Testis (tissue), 3 donors: ENCODE data around the gene ZNF142. TPM values are rescaled to one million over a fixed set of nuclear protein-coding genes. Genes with fewer than 3 reads are reported as not detected.

Experiments used
- DNase-seq: peaks from one replicate; pipeline ENCODE4 v3.0.0-alpha.2; 2019
- H3K27ac ChIP-seq, 2 donors: fragments of 200-600 bp; sonication (generic); one replicate each; pipeline ENCODE4 v1.5.1; 2019
- H3K27me3 ChIP-seq: fragments of 200-600 bp; sonication (generic); one replicate; pipeline ENCODE4 v1.5.1; 2019
- H3K36me3 ChIP-seq: fragments of 200-600 bp; sonication (generic); one replicate; pipeline ENCODE4 v1.5.1; 2017; ENCODE audit warnings: low read depth; ENCODE audit errors: missing control alignments
- H3K4me1 ChIP-seq: fragments of 200-600 bp; sonication (generic); one replicate; pipeline ENCODE4 v1.5.1; 2019
- H3K4me3 ChIP-seq, 2 donors: fragments of 200-600 bp; sonication (generic); one replicate each; pipeline ENCODE4 v1.5.1; 2017 to 2019
- H3K9me3 ChIP-seq: fragments of 200-600 bp; sonication (generic); one replicate; pipeline ENCODE4 v1.5.1; 2017
- POLR2A ChIP-seq: fragments of 450-650 bp; IDR thresholded peaks from one replicate; pipeline ENCODE4 v1.6.1; 2017; ENCODE audit warnings: antibody characterized with exemption, mild to moderate bottlenecking, moderate library complexity
- WGBS, 2 donors: methylation state at CpG; one replicate each; pipeline ENCODE4 v1.1.5; 2018; 5-methylcytosine and 5-hydroxymethylcytosine counted together
- intact Hi-C: fragments of 100-400 bp; cut with DNase I; formaldehyde crosslinking; loops from one replicate; pipeline ENCODE4 v1.15.1; 2023; ENCODE audit warnings: low total_unique reads
- polyA plus RNA-seq: library from polyadenylated mRNA; stranded (reverse); fragments of 350-450 nt; fragmentation: Illumina TruSeq; extraction: RNeasy Lipid Tissue Mini Kit (QIAGEN cat#74804); gene quantifications from one replicate; pipeline ENCODE4 v1.2.3, GENCODE V29; 2014; ENCODE audit warnings: low read depth, low replicate concordance; ENCODE audit not compliant: insufficient read depth
- small RNA-seq, 2 donors: library from RNA; depleted of rRNA; stranded (forward); fragments of <200 nt; gene quantifications; one replicate each; pipeline ENCODE3, GENCODE V24; 2016
- total RNA-seq, 2 donors: library from RNA; depleted of rRNA; stranded (reverse); fragments of >200 nt; gene quantifications; one replicate each; pipeline ENCODE4 v1.2.3, GENCODE V29; 2016
- TF ChIP-seq, protein P1 (sequence below), 3 experiments: fragments of 450-650 bp in 2 of 3; fragments of 200-600 bp in 1 of 3; sonication (generic) in 1 of 3; IDR thresholded peaks; one replicate each; pipeline ENCODE4 v1.5.1; 2016 to 2019; ENCODE audit warnings: antibody characterized with exemption in 3 of 3, mild to moderate bottlenecking in 2 of 3, moderate library complexity in 1 of 3

The ZNF142 gene
- total and polyA plus RNA-seq, 3 donors from 2014 or later = 23.3 to 39.3 (median 32.7) TPM

DNA sequence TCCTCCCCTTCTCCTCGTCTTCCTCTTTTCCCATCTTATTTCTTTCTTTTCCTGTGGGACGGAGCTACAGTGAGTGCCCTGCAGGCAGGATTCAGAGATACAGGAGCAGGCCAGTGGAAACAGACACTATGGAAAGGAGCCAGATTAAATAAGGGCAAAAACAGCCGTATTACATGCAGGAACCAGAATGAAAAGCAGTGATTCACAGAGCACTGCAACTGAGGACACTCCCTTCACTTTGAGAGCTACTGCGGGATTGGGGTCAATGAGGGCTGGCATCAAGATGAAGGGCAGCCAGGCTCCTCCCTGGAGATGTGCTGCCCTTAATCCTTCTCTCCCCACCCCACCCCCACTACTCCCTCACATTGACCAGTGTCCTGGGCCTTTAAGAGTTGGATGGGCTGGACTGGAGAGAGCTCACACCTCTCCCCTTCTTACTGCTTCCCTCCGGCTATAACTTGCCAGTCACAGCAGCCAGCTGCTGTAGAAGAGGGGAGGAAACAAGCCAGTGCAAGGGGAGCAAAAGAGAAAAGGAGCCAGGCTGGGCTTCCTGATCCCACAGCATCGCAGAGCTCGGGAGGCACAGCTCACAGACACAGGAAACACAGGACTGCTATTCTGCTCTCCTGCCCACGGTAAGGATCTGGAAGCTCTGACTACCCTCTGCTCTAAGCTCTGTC lies 51.8 kb downstream of the ZNF142 start, which contains the start of gene PLCD4:
PLCD4 (plus strand) TSS at position 464 of the 680 bp plus-strand sequence. CDS start 7,841 bp downstream, outside the sequence.
- no peaks in the 10 kb centered on the region for H3K9me3 ChIP-seq
- H3K27me3 ChIP-seq = no peaks in the 10 kb centered on the region
- H3K4me1 ChIP-seq = no peaks in the 10 kb centered on the region
- intact Hi-C loops = no loop called here
- no peak for TF ChIP-seq POLR2A
- TF ChIP-seq, protein P1, sequence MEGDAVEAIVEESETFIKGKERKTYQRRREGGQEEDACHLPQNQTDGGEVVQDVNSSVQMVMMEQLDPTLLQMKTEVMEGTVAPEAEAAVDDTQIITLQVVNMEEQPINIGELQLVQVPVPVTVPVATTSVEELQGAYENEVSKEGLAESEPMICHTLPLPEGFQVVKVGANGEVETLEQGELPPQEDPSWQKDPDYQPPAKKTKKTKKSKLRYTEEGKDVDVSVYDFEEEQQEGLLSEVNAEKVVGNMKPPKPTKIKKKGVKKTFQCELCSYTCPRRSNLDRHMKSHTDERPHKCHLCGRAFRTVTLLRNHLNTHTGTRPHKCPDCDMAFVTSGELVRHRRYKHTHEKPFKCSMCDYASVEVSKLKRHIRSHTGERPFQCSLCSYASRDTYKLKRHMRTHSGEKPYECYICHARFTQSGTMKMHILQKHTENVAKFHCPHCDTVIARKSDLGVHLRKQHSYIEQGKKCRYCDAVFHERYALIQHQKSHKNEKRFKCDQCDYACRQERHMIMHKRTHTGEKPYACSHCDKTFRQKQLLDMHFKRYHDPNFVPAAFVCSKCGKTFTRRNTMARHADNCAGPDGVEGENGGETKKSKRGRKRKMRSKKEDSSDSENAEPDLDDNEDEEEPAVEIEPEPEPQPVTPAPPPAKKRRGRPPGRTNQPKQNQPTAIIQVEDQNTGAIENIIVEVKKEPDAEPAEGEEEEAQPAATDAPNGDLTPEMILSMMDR (IDR thresholded peaks at IDR 0.05) = no peak
- H3K4me3 ChIP-seq = no peak within 1 kb of the TSS
- H3K36me3 ChIP-seq = no peaks in the 10 kb centered on the region
- H3K27ac ChIP-seq = no peak within 1 kb of the TSS
- 21 to 41% methylated on average over 8 of the region's 8 CpGs for WGBS, 2 donors
- DNase-seq = no peak

DNA sequence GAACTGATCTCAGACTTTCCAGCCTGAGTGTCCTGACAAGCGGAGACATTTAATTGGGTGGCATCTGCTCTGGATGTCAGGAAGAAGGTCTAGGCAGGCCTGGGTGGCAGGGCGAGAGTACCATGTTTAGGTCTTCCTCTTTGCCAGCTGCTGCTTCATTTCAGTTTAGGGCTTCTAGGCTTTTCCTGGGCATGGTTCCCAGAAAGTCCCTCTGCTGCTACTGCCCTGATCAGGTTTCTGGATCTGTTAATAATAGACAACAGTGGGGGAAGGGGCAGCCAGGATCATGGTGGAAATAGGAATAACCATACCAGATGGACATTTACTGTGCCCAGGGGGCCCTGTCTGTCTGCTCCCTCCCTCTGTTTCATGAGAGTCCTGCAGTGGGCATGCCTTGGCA lies 54.0 kb downstream of the ZNF142 start:
- intact Hi-C loops = no loop called here
- 88 to 95% methylated on average over 2 of the region's 2 CpGs for WGBS, 2 donors
- Histone ChIP-seq H3K4me1 (no peaks in the 10 kb centered on the region), H3K4me3 (no peak overlapping the region), H3K9me3 (no peaks in the 10 kb centered on the region), H3K27me3 (no peaks in the 10 kb centered on the region), H3K27ac (no peak overlapping the region), H3K36me3 (no peaks in the 10 kb centered on the region)
- no peak for TF ChIP-seq POLR2A
- TF ChIP-seq, protein P1 (IDR thresholded peaks at IDR 0.05) = no peak
- peak; percentile 18 for DNase-seq

Small RNAs within 50 kb of the gene (small RNA-seq; reads per million reads assigned to genes)
- gene RNU6-136P = 0 reads per million in 2 donors

Other genes starting within 250 kb of the ZNF142 start
- gene VIL1, start 240.5 kb downstream of the ZNF142 start, total RNA-seq = under 1 TPM; 0.50 to 0.71 TPM
- gene VIL1, start 240.5 kb downstream of the ZNF142 start, polyA plus RNA-seq = 1.6 TPM
- 10 to 100 TPM; 39.3 to 81.4 TPM for gene USP37, start 91.3 kb downstream of the ZNF142 start, total RNA-seq
- 26.7 TPM for gene USP37, start 91.3 kb downstream of the ZNF142 start, polyA plus RNA-seq
- gene CNOT9, start 90.8 kb downstream of the ZNF142 start, total RNA-seq = 100 to 1,000 TPM; 118 to 129 TPM
- 55.4 TPM for gene CNOT9, start 90.8 kb downstream of the ZNF142 start, polyA plus RNA-seq
- 1 to 10 TPM; 8.2 to 9.0 TPM for gene PLCD4, start 51.7 kb downstream of the ZNF142 start, total RNA-seq
- gene PLCD4, start 51.7 kb downstream of the ZNF142 start, polyA plus RNA-seq = 13.9 TPM
- gene BCS1L, start 60 bp upstream of the ZNF142 start, total RNA-seq = 10 to 100 TPM; 37.0 to 39.4 TPM
- gene BCS1L, start 60 bp upstream of the ZNF142 start, polyA plus RNA-seq = 22.3 TPM
- 10 to 100 TPM; 26.0 to 36.0 TPM for gene RNF25, start 12.4 kb upstream of the ZNF142 start, total RNA-seq
- 57.8 TPM for gene RNF25, start 12.4 kb upstream of the ZNF142 start, polyA plus RNA-seq
- gene STK36, start 12.5 kb upstream of the ZNF142 start, total RNA-seq = 100 to 1,000 TPM; 168 to 186 TPM
- gene STK36, start 12.5 kb upstream of the ZNF142 start, polyA plus RNA-seq = 153 TPM
- gene TTLL4, start 51.2 kb upstream of the ZNF142 start, total RNA-seq = 10 to 100 TPM; 86.0 to 96.9 TPM
- gene TTLL4, start 51.2 kb upstream of the ZNF142 start, polyA plus RNA-seq = 141 TPM
- gene CYP27A1, start 122.5 kb upstream of the ZNF142 start, total RNA-seq = 10 to 100 TPM; 37.2 to 62.8 TPM
- gene CYP27A1, start 122.5 kb upstream of the ZNF142 start, polyA plus RNA-seq = 30.2 TPM
- gene PRKAG3, start 172.2 kb upstream of the ZNF142 start, total RNA-seq = under 1 TPM; 0.25 to 0.39 TPM
- gene PRKAG3, start 172.2 kb upstream of the ZNF142 start, polyA plus RNA-seq = 0.40 TPM
- gene WNT6, start 200.2 kb upstream of the ZNF142 start, total RNA-seq = 10 to 100 TPM in 1 of 2 donors, 1 to 10 TPM in 1; 5.5 to 46.5 TPM
- gene WNT6, start 200.2 kb upstream of the ZNF142 start, polyA plus RNA-seq = 2.7 TPM
- gene WNT10A, start 221.2 kb upstream of the ZNF142 start, total RNA-seq = 1 to 10 TPM; 1.5 to 2.5 TPM
- 2.1 TPM for gene WNT10A, start 221.2 kb upstream of the ZNF142 start, polyA plus RNA-seq